ENCODE results near the gene LRRC7. TPM values are rescaled to one million over a fixed set of nuclear protein-coding genes. Genes with fewer than 3 reads are reported as not detected.

LRRC7 gene
- total RNA-seq, 2 experiments from 2014 or later: 0.14 to 0.20 TPM

- intact Hi-C loops (cut with DNase I, micrococcal nuclease): no loop called here
- CTCF ChIA-PET: no interaction called here
- no peaks in the 10 kb centered on the region for H3K4me1 Mint-ChIP-seq (ENCODE audit: low read depth)
- no peaks in the 10 kb centered on the region for H3K27me3 Mint-ChIP-seq
- H3K9me3 Mint-ChIP-seq: no peaks in the 10 kb centered on the region
- POLR2A ChIA-PET: no interaction called here
- DNase-seq (no peak), ATAC-seq (ENCODE audit: poor library complexity) (no peak)
- no peaks in the 10 kb centered on the region for H3K36me3 Mint-ChIP-seq (ENCODE audit: low read depth)
- H3K27me3 ChIP-seq (ENCODE audit: control insufficient read depth in 1 of 2, insufficient read depth in 2 of 2, low read length in 2 of 2): no peaks in the 10 kb centered on the region
- H3K4me1 ChIP-seq (ENCODE audit: insufficient read depth, low read length): no peaks in the 10 kb centered on the region
- no peaks in the 10 kb centered on the region for H3K9me3 ChIP-seq (ENCODE audit: control insufficient read depth in 1 of 2, insufficient read depth in 1 of 2, low read length in 2 of 2)
- H3K4me3 ChIP-seq (ENCODE audit: low read length): no peak overlapping the region
- TF ChIP-seq CTCF (IDR thresholded peaks at IDR 0.05): no peak
- H3K4me3 Mint-ChIP-seq: no peak overlapping the region
- H3K27ac ChIP-seq (ENCODE audit: low read depth in 1 of 2, low read length in 2 of 2): no peak overlapping the region
- H3K27ac Mint-ChIP-seq: no peak overlapping the region
- H3K36me3 ChIP-seq (ENCODE audit: insufficient read depth, low read length): no peaks in the 10 kb centered on the region
Observed at GRCh38 chr1:69587391-69587790, 19.7 kb downstream of the LRRC7 start.

DNA sequence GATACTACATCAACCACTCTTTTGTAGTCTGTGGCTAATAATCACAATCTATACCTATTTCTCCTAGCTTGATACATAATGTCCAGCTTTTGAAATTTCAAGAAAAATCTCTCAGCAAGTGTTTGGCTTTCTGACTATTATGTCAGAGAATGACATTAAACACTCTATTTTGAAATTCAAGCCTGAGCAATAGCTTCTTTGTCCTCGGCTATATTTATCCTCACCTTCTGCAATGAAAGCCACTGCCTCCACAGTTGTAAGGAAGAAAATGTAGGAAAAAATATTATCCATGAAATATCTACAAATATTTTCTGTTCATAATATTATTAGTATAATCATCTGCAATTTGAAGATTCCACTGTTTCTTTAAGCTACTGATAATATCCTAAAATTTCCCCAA lies 22.1 kb downstream of the LRRC7 start:
- ChIA-PET CTCF (no interaction called here), POLR2A (no interaction called here)
- Mint-ChIP-seq H3K27ac (no peak overlapping the region), H3K4me1 (ENCODE audit: low read depth) (no peaks in the 10 kb centered on the region), H3K27me3 (no peaks in the 10 kb centered on the region), H3K36me3 (ENCODE audit: low read depth) (no peaks in the 10 kb centered on the region), H3K4me3 (no peak overlapping the region), H3K9me3 (no peaks in the 10 kb centered on the region)
- intact Hi-C loops (cut with DNase I, micrococcal nuclease): no loop called here
- Histone ChIP-seq H3K9me3 (ENCODE audit: control insufficient read depth in 1 of 2, insufficient read depth in 1 of 2, low read length in 2 of 2) (no peaks in the 10 kb centered on the region), H3K4me1 (ENCODE audit: insufficient read depth, low read length) (no peaks in the 10 kb centered on the region), H3K27me3 (ENCODE audit: control insufficient read depth in 1 of 2, insufficient read depth in 2 of 2, low read length in 2 of 2) (no peaks in the 10 kb centered on the region), H3K27ac (ENCODE audit: low read depth in 1 of 2, low read length in 2 of 2) (no peak overlapping the region), H3K4me3 (ENCODE audit: low read length) (no peak overlapping the region), H3K36me3 (ENCODE audit: insufficient read depth, low read length) (no peaks in the 10 kb centered on the region)
- ATAC-seq (ENCODE audit: poor library complexity) (no peak), DNase-seq (no peak)
- TF ChIP-seq CTCF (IDR thresholded peaks at IDR 0.05): no peak

- ChIA-PET CTCF (no interaction called here), POLR2A (no interaction called here)
- no peak overlapping the region for H3K4me3 Mint-ChIP-seq
- no peaks in the 10 kb centered on the region for H3K9me3 Mint-ChIP-seq
- ATAC-seq (ENCODE audit: poor library complexity): no peak
- Histone ChIP-seq H3K4me3 (ENCODE audit: low read length) (no peak overlapping the region), H3K27me3 (ENCODE audit: control insufficient read depth in 1 of 2, insufficient read depth in 2 of 2, low read length in 2 of 2) (no peaks in the 10 kb centered on the region), H3K4me1 (ENCODE audit: insufficient read depth, low read length) (no peaks in the 10 kb centered on the region), H3K36me3 (ENCODE audit: insufficient read depth, low read length) (no peaks in the 10 kb centered on the region), H3K27ac (ENCODE audit: low read depth in 1 of 2, low read length in 2 of 2) (no peak overlapping the region), H3K9me3 (ENCODE audit: control insufficient read depth in 1 of 2, insufficient read depth in 1 of 2, low read length in 2 of 2) (peaks cover 0 to 3% of the 10 kb centered on the region in 2 experiments)
- intact Hi-C loops (cut with DNase I, micrococcal nuclease): no loop called here
- no peak for DNase-seq
- no peaks in the 10 kb centered on the region for H3K36me3 Mint-ChIP-seq (ENCODE audit: low read depth)
- H3K27ac Mint-ChIP-seq: no peak overlapping the region
- no peaks in the 10 kb centered on the region for H3K4me1 Mint-ChIP-seq (ENCODE audit: low read depth)
- no peak for TF ChIP-seq CTCF (IDR thresholded peaks at IDR 0.05)
- H3K27me3 Mint-ChIP-seq: no peaks in the 10 kb centered on the region
Observed at GRCh38 chr1:69592341-69592740, 24.6 kb downstream of the LRRC7 start.

All from CD4-positive, alpha-beta T cell (primary cell).